Urinary bladder (tissue), 4 donors: ENCODE measurements around the gene CLCN3. TPM values are rescaled to one million over a fixed set of nuclear protein-coding genes. Genes with fewer than 3 reads are reported as not detected.
"Not testable (repeated sequence)": the region's sequence is repeated elsewhere in the genome, so short reads cannot be mapped to it uniquely, and the experiment has no call there.

Experiments
- DNase-seq: peaks from one replicate; pipeline ENCODE4 v3.0.0-alpha.2; 2015; ENCODE audit errors: extremely low spot score
- H3K27ac ChIP-seq: one replicate; pipeline ENCODE4 v1.5.1; 2013; ENCODE audit warnings: low read depth, mild to moderate bottlenecking, moderate library complexity
- H3K36me3 ChIP-seq: one replicate; pipeline ENCODE4 v1.6.1; 2013; ENCODE audit warnings: mild to moderate bottlenecking, moderate library complexity; ENCODE audit not compliant: insufficient read depth
- H3K4me1 ChIP-seq: one replicate; pipeline ENCODE4 v1.6.1; 2013; ENCODE audit warnings: mild to moderate bottlenecking, moderate library complexity; ENCODE audit not compliant: insufficient read depth
- H3K4me3 ChIP-seq: one replicate; pipeline ENCODE4 v1.5.1; 2013; ENCODE audit warnings: low read depth, low read length
- WGBS: extraction: QIAGEN DNeasy Blood & Tissue Kit; methylation state at CpG from one replicate; pipeline ENCODE4 v1.1.7; 2013; 5-methylcytosine and 5-hydroxymethylcytosine counted together
- polyA plus RNA-seq: library from polyadenylated mRNA; stranded (reverse); fragments of 200-250 nt; gene quantifications from one replicate; pipeline ENCODE4 v1.2.3, GENCODE V29; 2013
- total RNA-seq: library from RNA; depleted of rRNA; stranded (reverse); fragments of >200 nt; gene quantifications from one replicate; pipeline ENCODE4 v1.2.3, GENCODE V29; 2014
- donor health status: healthy with polysubstance abuse.
- donor health status: healthy.

The CLCN3 gene
- total and polyA plus RNA-seq, 2 donors = 17.6 to 62.8 TPM

DNA sequence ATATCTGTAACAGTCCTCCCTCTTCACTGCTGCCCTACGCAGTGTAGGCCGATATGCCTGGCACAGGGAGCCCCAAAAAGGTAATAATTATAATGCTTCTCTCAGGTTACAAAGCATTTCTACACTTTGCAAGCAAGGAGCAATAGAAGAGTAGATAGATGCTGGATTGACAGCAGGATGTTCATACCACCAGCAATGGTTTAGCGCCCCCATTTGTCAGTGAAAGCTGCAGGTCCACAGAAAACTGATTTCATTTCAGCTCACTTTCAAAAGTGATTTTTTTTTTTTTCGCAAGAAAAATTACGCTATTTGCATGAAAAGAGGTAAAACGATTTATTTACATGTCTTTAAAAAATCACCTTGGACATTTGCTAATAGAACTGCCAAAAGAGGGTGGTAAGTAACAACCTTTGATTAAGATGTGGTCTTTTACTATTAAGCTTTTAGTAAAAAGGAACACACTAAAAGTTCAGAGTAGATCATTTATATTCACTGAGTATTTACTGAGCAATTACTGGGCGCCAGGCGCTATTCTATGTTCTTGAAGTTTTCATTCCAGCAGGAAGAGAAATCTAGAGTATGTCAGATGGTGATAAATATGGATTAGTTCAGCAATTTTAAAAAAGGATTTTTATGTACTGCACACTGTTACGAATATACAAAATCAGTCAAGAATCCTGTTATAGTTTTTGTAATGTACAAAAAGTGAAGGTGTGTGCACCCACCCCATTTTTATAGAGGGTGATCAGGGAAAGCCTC is 103.0 kb downstream of the CLCN3 start:
- H3K27ac ChIP-seq = no peak overlapping the region
- DNase-seq = no peak
- 88% methylated on average over 9 of the region's 9 CpGs for WGBS
- no peak overlapping the region for H3K4me3 ChIP-seq
- H3K36me3 ChIP-seq = no peaks in the 10 kb centered on the region
- no peaks in the 10 kb centered on the region for H3K4me1 ChIP-seq

DNA sequence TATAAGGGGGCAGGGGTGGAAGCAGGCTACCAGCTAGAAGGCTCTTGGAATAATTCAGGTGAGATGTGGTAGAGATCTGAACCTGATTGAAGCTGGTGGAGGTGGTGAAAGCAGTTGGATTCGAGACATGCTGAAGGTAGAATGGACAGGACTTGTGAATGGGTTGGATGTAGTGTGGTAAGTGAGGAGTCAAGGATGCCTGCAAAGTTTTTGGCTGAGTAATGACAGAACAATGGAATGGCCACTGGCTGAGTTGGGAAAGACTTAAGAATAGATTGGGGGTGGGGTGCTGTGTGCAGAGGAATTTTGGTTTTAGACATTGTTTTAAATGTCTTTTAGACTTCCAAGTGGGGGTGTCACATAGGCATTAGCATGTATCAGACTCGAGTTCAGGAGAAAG is 103.9 kb downstream of the CLCN3 start:
- Histone ChIP-seq H3K36me3 (peaks cover 3% of the 10 kb centered on the region), H3K4me1 (no peaks in the 10 kb centered on the region), H3K4me3 (no peak overlapping the region), H3K27ac (no peak overlapping the region)
- no peak for DNase-seq
- WGBS = 86% methylated on average over 2 of the region's 2 CpGs

DNA sequence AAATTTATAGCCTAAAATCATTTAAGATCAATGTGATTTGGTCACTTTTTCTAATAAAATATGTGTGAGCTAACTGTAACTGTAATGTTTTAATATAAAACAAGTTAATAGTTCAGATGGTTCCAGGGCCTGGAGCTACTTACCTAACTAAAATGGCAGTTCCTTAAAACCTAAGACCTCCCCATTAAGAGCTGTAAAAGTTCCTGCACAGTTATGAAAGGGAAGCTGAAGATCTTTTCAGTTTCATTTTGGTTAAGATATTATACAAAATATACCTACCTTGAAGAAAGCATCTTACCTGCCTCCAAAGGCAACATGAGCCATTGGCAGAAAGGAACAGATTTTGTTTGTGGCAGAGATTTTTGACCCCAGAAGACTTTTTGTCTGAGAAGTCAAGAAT is 107.2 kb downstream of the CLCN3 start:
- Histone ChIP-seq H3K4me3 (no peak overlapping the region), H3K4me1 (no peaks in the 10 kb centered on the region), H3K27ac (no peak overlapping the region), H3K36me3 (peaks cover 3% of the 10 kb centered on the region)
- no peak for DNase-seq

- H3K4me1 ChIP-seq = no peaks in the 10 kb centered on the region
- 91% methylated on average over 5 of the region's 5 CpGs for WGBS
- H3K4me3 ChIP-seq = no peak overlapping the region
- no peak for DNase-seq
- peaks cover 3% of the 10 kb centered on the region for H3K36me3 ChIP-seq
- no peak overlapping the region for H3K27ac ChIP-seq
Observed at GRCh38 chr4:169730564-169730963, 110.2 kb downstream of the CLCN3 start.

DNA sequence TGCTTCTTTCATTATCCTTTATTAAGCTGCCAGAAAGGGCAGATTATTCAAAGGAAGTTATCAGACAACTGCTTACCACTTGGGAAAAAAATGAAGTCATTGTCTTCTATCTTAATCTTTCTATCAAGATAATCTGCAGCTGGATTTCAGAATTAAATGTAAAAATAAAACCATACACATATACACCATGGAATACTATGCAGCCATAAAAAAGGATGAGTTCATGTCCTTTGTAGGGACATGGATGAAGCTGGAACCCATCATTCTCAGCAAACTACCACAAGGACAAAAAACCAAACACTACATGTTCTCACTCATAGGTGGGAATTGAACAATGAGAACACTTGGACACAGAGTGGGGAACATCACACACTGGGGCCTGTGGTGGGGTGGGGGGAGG is 118.2 kb downstream of the CLCN3 start:
- H3K27ac ChIP-seq, H3K4me3 ChIP-seq, H3K4me1 ChIP-seq, DNase-seq, H3K36me3 ChIP-seq: not testable (repeated sequence)

GRCh38 chr4:169741569-169741968 is 121.2 kb downstream of the CLCN3 start:
- Histone ChIP-seq H3K4me1 (no peaks in the 10 kb centered on the region), H3K4me3 (no peak overlapping the region), H3K36me3 (no peaks in the 10 kb centered on the region), H3K27ac (no peak overlapping the region)
- DNase-seq = no peak
- 88% methylated on average over 2 of the region's 2 CpGs for WGBS

DNA sequence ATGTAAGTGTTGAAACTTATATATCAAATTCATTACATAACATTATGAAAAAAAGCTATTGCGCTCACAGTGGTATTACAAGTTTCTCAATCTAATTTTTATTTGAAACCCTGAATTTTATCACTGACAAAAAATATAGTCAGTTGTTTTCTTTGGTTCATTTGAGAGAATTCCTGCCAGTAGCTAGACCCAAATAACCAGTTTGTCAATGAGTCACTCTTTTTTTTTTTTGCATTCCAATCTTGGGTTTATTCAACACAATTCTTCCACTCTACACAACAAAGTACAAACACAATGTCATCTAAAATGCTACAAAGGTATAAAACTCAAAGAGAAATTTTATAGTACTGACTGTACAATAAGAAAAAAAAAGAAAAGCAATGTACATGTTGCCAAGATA is 124.2 kb downstream of the CLCN3 start:
- Histone ChIP-seq H3K4me3 (no peak overlapping the region), H3K4me1 (no peaks in the 10 kb centered on the region), H3K27ac (no peak overlapping the region), H3K36me3 (no peaks in the 10 kb centered on the region)
- 91% methylated on average over 1 of the region's 1 CpG for WGBS
- DNase-seq = no peak

GRCh38 chr4:169745291-169745690 is 124.9 kb downstream of the CLCN3 start:
- no peak overlapping the region for H3K4me3 ChIP-seq
- no peaks in the 10 kb centered on the region for H3K4me1 ChIP-seq
- 93% methylated on average over 1 of the region's 1 CpG for WGBS
- no peak overlapping the region for H3K27ac ChIP-seq
- H3K36me3 ChIP-seq = no peaks in the 10 kb centered on the region
- DNase-seq = no peak

GRCh38 chr4:169756971-169757574 is 136.7 kb downstream of the CLCN3 start:
- Histone ChIP-seq H3K4me1 (peaks cover 1% of the 10 kb centered on the region), H3K36me3 (no peaks in the 10 kb centered on the region), H3K4me3 (peak overlapping the region; percentile 91), H3K27ac (no peak overlapping the region)
- WGBS = 2% methylated on average over 13 of the region's 13 CpGs
- no peak for DNase-seq

GRCh38 chr4:169757575-169758184 is 137.3 kb downstream of the CLCN3 start, which contains the start of gene HPF1:
Gene HPF1 (minus strand): TSS chr4:169757944. CDS start chr4:169757877, 67 bp downstream.
- under 1% methylated on average over 46 of the region's 46 CpGs for WGBS
- Histone ChIP-seq H3K4me3 (peak within 1 kb of the TSS; percentile 91), H3K4me1 (peaks cover 1% of the 10 kb centered on the region), H3K27ac (no peak within 1 kb of the TSS), H3K36me3 (no peaks in the 10 kb centered on the region)
- peak; percentile 79 for DNase-seq

DNA sequence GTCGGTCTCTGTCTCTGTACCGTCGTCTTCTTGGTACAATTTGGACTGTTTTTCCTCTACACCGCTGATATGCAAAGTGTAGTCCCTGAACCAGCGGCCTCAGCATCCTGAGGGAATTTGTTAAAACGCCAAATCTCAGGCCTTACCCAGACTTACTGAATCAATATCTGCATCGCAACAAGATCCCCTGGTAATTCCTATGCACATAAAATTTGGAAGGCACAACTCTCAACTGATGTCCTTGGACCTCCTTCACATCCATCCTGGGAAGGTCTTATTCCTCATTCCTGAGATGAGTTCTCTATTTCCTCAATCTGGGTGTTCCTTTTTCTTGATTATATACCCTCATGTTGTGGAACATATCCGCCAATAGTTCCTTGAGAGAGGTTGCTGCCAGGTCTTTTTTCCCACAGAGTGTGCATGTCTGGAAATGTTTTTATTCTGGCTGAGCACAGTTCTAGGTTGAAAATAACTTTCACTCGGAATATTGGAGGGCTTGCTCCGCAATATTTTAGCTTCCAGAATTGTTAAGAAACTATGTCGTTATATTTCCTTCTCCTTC is 138.1 kb downstream of the CLCN3 start:
- Histone ChIP-seq H3K27ac (no peak overlapping the region), H3K4me1 (no peaks in the 10 kb centered on the region), H3K4me3 (no peak overlapping the region), H3K36me3 (no peaks in the 10 kb centered on the region)
- no peak for DNase-seq
- WGBS = 58% methylated on average over 11 of the region's 11 CpGs

GRCh38 chr4:169761846-169762245 is 141.5 kb downstream of the CLCN3 start:
- Histone ChIP-seq H3K4me3 (no peak overlapping the region), H3K36me3 (no peaks in the 10 kb centered on the region), H3K4me1 (no peaks in the 10 kb centered on the region), H3K27ac (no peak overlapping the region)
- 59% methylated on average over 4 of the region's 4 CpGs for WGBS
- DNase-seq = no peak

DNA sequence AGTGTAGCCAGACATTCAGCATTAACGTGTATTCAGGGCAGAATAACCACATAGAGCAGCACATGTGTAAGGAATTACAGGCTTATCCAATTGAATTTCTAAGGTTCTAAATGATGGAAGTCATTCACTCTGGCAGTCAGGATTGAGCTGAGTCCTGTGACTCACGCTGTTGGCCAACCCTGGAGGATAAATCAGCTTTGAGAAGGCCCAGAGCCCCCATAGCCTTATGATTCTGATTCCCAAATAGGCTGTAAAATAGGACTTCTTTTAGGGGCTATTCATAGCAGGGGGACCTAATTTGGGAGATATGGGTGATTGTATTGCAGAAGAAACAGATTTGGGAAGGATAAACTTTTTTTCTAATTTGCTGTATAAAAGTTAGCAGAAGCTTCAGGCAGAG is 145.5 kb downstream of the CLCN3 start:
- Histone ChIP-seq H3K36me3 (no peaks in the 10 kb centered on the region), H3K4me1 (no peaks in the 10 kb centered on the region), H3K27ac (no peak overlapping the region), H3K4me3 (no peak overlapping the region)
- DNase-seq = no peak
- 55% methylated on average over 2 of the region's 2 CpGs for WGBS

DNA sequence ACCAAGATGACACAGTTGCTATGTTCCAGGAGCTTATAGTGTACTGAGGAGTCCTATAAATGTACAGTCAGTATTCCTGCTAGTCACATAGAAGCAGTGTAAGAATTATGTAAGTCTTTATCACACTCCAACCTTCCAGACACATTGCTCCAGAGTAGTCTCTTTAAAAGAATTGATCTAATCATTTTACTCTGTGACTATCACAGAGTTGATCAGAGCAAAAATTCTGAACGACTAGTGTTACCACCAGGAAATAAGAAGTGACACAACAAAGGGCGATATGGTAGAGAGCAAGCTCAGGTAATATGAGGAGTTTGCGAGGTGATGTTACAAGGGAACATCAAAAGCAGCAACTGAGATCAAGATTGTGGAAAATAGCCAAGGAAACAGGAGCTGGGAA is 146.4 kb downstream of the CLCN3 start:
- DNase-seq = no peak
- Histone ChIP-seq H3K27ac (no peak overlapping the region), H3K4me1 (no peaks in the 10 kb centered on the region), H3K36me3 (no peaks in the 10 kb centered on the region), H3K4me3 (no peak overlapping the region)
- whole genome bisulfite sequencing = 56% methylated on average over 3 of the region's 3 CpGs
